NK-92 (cell line): Measurements from ENCODE around the gene HDAC4.

Source experiments
- DNase-seq: peaks from one replicate; lab custom pipeline; 2025; ENCODE audit not compliant: unreplicated experiment; lab: John Stamatoyannopoulos, UW

Gene HDAC4

DNA sequence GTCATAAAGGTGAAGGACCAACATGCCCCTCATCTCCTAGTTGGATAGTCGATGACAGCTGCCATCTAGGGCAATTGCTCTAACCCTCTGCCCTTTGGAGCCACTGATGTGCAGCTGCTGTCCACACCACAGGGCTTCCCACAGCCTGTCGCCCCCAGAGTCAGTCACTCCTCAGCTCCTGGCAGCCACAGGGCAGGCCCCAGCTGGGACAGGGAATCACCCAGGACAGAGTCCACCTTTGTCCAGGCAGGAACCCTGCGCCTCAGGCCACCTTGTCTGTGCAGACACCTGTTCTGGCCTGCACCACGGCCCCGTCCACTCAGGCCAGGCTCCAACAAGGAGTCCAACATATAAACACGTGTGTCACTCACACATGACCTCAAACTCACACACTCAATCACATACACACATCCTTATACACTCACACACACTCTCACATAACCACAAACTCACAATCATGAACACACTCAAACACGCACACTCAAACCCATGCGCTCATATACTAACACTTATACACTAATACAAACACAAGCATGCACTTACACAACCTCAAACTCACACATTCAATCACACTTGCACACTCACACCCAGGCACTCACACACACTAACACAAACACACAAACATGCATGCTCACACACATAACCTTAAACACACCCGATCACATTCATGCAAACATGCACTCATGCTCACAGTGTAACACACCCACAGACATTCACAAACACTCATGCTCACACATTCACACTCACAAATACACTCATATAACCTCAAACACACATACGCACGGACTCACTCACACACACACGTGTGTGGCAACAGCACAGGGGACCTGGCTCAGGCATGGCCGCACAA is 29.7 kb downstream of the HDAC4 start:
- no peak for DNase-seq

DNA sequence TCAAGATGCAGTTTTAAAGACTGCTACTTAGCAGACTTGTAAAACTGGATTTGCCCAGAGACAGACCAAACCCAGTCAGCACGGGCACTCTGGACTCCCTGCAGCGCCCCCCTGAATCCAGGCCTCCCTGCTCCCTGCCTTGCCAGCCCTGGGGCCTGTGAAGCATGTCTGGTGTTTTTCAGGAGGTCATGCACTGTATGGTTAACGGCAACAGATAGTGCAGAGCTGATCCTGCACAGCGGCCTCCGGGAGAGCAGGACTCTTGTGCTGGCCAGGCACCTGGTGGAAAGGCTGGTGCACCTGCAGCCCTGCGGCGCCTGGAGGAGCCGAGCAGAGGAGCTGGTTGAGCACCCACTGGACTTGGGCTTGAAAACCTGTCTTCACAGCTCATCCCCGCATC is 30.4 kb downstream of the HDAC4 start:
- no peak for DNase-seq

- no peak for DNase-seq
These were observed 31.1 kb downstream of the HDAC4 start for GRCh38 chr2:239369631-239370161.

- no peak for DNase-seq
These were observed 31.8 kb downstream of the HDAC4 start for GRCh38 chr2:239368906-239369552.

DNA sequence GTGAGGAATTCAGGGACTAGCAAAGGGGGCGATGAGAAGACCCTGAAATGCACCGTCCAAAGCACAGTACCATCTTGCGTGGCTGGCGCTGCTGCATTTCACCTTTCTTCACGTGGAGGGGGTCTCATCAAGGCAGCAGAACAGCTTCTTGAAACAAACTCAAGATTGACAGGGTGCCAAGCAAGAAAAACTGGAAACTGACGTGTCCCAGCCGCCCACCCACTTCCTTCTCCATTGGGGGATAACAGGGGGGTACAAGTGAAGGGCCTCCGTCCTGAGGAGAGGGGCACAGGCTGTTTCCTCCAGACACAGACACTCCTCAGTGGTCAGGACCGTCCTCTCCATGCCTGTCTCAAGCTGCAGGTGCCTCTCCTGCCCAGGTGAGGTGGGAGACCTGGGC is 32.5 kb downstream of the HDAC4 start:
- DNase-seq, result no peak

GRCh38 chr2:239366740-239367139 is 34.1 kb downstream of the HDAC4 start:
- no peak for DNase-seq

GRCh38 chr2:239365782-239366435 is 34.9 kb downstream of the HDAC4 start:
- no peak for DNase-seq

GRCh38 chr2:239365071-239365781 is 35.6 kb downstream of the HDAC4 start:
- no peak for DNase-seq

GRCh38 chr2:239363946-239364637 is 36.7 kb downstream of the HDAC4 start:
- DNase-seq, result no peak

DNA sequence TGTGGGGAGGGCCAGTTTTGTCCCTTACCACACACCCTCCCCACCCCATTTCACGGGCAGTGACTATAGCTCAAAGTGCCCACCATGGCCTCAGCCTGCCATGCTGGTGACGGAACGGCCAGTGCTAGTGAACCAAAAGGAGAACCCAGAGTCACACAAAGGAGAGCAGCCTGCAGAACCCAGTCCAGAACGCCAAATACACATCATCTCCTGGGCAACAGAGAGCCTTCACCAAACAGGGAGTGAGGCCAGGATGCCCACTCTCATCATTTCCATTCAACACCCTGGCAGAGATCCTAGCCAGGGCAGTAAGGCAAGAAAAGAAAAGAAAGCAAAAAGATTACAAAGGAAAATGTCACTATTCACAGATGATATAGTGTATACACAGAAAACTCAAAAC is 38.3 kb downstream of the HDAC4 start:
- DNase-seq, result no peak

DNA sequence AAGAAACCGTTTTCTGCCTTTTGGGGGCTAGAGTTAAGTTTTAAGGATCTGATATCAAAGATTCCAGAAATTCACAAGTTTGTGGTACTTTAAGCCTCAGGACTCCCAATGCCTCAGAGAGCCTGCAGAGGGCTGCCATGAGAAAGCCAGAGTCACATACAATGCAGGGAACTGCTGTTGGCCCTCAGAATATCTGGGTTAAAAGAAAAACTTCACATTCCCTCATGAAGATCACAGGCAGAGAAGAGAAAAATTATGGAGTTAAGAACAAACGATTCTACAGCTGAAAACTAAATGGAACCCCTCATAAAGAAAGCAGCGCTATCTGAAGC is 39.5 kb downstream of the HDAC4 start:
- no peak for DNase-seq

DNA sequence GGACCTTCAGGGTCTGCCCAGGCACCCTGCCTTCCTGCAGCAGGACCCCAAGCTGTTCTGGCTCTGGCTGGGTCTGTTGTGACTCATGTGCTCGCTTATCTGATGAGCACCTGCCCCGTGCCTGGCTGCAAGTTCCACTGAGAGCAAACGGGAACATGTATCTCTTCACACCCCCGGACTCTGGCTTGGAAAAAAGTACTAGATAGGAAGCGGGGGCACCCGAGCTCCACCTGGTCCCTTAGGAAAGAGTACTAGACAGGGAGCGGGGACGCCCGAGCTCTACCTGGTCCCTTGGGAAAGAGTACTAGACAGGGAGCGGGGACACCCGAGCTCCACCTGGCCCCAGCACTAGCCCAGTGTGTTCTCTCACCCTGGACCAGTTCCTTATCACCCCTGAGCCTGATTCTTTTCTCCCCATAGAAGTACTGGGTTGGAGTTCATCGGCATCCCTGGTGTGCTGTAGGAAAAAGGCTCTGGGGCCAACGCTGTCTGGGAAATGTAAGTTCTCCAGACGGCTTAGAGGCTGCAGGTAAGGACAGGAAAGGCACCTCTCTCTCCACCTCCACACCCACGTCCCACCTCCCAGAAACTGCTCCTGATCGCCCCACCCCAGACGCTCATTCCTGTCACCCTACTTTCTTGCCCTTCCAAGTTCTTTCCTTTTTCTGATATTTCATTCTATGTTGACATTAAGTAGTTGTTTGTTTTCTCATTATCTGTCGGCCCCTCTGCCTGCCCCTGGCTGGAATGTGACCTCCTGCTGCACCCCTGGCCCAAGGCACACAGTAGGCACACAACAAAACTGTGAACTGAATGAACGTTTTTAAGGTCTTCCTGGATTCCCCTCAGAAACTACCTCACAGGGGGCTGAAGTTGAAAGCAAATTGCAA is 40.2 kb downstream of the HDAC4 start:
- no peak for DNase-seq

DNA sequence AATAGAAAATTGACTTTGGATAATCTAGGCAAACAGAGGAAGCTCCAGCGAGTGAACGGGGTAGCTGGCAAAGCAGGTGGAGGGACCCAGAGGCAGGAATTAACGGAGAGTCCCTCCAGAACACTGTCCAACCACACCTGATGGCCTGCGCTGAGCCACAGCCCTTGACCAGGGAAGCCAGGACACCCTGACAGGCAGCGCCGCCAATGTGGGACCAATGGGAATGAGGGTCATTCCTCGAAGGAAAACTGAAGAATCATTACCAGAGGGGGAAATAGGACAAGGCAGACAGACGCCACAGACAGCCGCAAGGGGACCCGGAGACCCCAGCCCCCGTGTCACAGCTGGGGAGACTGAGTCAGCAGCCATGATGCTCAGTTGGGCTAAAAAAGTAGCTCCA is 40.8 kb downstream of the HDAC4 start:
- no peak for DNase-seq

GRCh38 chr2:239359196-239359912 is 41.5 kb downstream of the HDAC4 start:
- no peak for DNase-seq

- no peak for DNase-seq
These were observed 42.6 kb downstream of the HDAC4 start for GRCh38 chr2:239358062-239358754.

- DNase-seq, result no peak
These were observed 45.1 kb downstream of the HDAC4 start for GRCh38 chr2:239355724-239356123.

- no peak for DNase-seq
These were observed 45.7 kb downstream of the HDAC4 start for GRCh38 chr2:239355139-239355538.

GRCh38 chr2:239354791-239355136 is 46.1 kb downstream of the HDAC4 start:
- no peak for DNase-seq
